Activated naive CD8-positive, alpha-beta T cell treated with anti-CD3 and anti-CD28 coated beads for 36 hours (primary cell): Measurements from ENCODE around the gene TFAP2E. TPM values are rescaled to one million over a fixed set of nuclear protein-coding genes. Genes with fewer than 3 reads are reported as not detected.

Experiments used
- DNase-seq: peaks from one replicate; pipeline ENCODE4 v3.0.0; 2021
- H3K27ac Mint-ChIP-seq: one replicate; pipeline ENCODE4 v1.8.0; 2022; ENCODE audit warnings: mild to moderate bottlenecking, moderate library complexity, mixed read lengths
- H3K27me3 Mint-ChIP-seq: one replicate; pipeline ENCODE4 v1.8.0; 2022; ENCODE audit warnings: mild to moderate bottlenecking, mixed read lengths
- H3K36me3 Mint-ChIP-seq: one replicate; pipeline ENCODE4 v1.8.0; 2021; ENCODE audit warnings: mild to moderate bottlenecking, mixed read lengths
- H3K4me1 Mint-ChIP-seq: one replicate; pipeline ENCODE4 v1.8.0; 2021; ENCODE audit warnings: mixed read lengths
- H3K4me3 Mint-ChIP-seq: one replicate; pipeline ENCODE4 v1.8.0; 2022; ENCODE audit warnings: mild to moderate bottlenecking, moderate library complexity, mixed read lengths
- H3K9me3 Mint-ChIP-seq: one replicate; pipeline ENCODE4 v1.8.0; 2022; ENCODE audit warnings: mixed read lengths
- total RNA-seq, 2 experiments: library from RNA; stranded (reverse); gene quantifications; one replicate each; pipeline ENCODE4 v1.2.3, GENCODE V29; 2021

The TFAP2E gene
- under 1 TPM; 0.27 to 0.32 TPM for total RNA-seq

- Mint-ChIP-seq H3K27ac (no peak within 1 kb of the TSS), H3K4me3 (no peak within 1 kb of the TSS), H3K27me3 (peaks cover 16% of the 10 kb centered on the region), H3K4me1 (peaks cover 17% of the 10 kb centered on the region), H3K9me3 (no peaks in the 10 kb centered on the region), H3K36me3 (no peaks in the 10 kb centered on the region)
- DNase-seq: no peak
Measured at GRCh38 chr1:35573198-35574124, at the start of gene TFAP2E. Gene TFAP2E (plus strand): TSS chr1:35573314. CDS start chr1:35573578, 264 bp downstream.

- no peak overlapping the region for H3K27ac Mint-ChIP-seq
- H3K4me1 Mint-ChIP-seq: peaks cover 5% of the 10 kb centered on the region
- no peak overlapping the region for H3K4me3 Mint-ChIP-seq
Measured at GRCh38 chr1:35524106-35524505, 49.0 kb upstream of the TFAP2E start.

GRCh38 chr1:35530168-35530567 lies 42.9 kb upstream of the TFAP2E start:
- Mint-ChIP-seq H3K9me3 (peaks cover 28% of the 10 kb centered on the region), H3K4me1 (peaks cover 6% of the 10 kb centered on the region), H3K27ac (no peak overlapping the region), H3K36me3 (peaks cover 45% of the 10 kb centered on the region), H3K27me3 (no peaks in the 10 kb centered on the region), H3K4me3 (no peak overlapping the region)
- no peak for DNase-seq

More at GRCh38 chr1:35524106-35524505, 49.0 kb upstream of the TFAP2E start:
- H3K36me3 Mint-ChIP-seq: peaks cover 31% of the 10 kb centered on the region
- no peaks in the 10 kb centered on the region for H3K27me3 Mint-ChIP-seq
- H3K9me3 Mint-ChIP-seq: peaks cover 24% of the 10 kb centered on the region
- DNase-seq: no peak

GRCh38 chr1:35530946-35531345 lies 42.2 kb upstream of the TFAP2E start:
- no peaks in the 10 kb centered on the region for H3K27me3 Mint-ChIP-seq
- H3K9me3 Mint-ChIP-seq: peaks cover 23% of the 10 kb centered on the region
- H3K27ac Mint-ChIP-seq: peak overlapping the region; percentile 35
- DNase-seq: no peak
- peaks cover 14% of the 10 kb centered on the region for H3K4me1 Mint-ChIP-seq
- no peak overlapping the region for H3K4me3 Mint-ChIP-seq
- peaks cover 39% of the 10 kb centered on the region for H3K36me3 Mint-ChIP-seq

- Mint-ChIP-seq H3K4me3 (no peak overlapping the region), H3K27ac (no peak overlapping the region), H3K27me3 (no peaks in the 10 kb centered on the region), H3K36me3 (peaks cover 40% of the 10 kb centered on the region), H3K4me1 (peaks cover 18% of the 10 kb centered on the region), H3K9me3 (peaks cover 23% of the 10 kb centered on the region)
- DNase-seq: no peak
Measured at GRCh38 chr1:35531368-35531767, 41.7 kb upstream of the TFAP2E start.

- Mint-ChIP-seq H3K9me3 (peaks cover 17% of the 10 kb centered on the region), H3K27ac (no peak overlapping the region), H3K4me3 (no peak overlapping the region), H3K27me3 (no peaks in the 10 kb centered on the region), H3K4me1 (peaks cover 30% of the 10 kb centered on the region), H3K36me3 (peaks cover 36% of the 10 kb centered on the region)
- DNase-seq: no peak
Measured at GRCh38 chr1:35532497-35533223, 40.5 kb upstream of the TFAP2E start.

- Mint-ChIP-seq H3K27ac (no peak overlapping the region), H3K4me1 (peaks cover 36% of the 10 kb centered on the region), H3K36me3 (peaks cover 32% of the 10 kb centered on the region), H3K4me3 (no peak overlapping the region), H3K9me3 (peaks cover 13% of the 10 kb centered on the region), H3K27me3 (no peaks in the 10 kb centered on the region)
- no peak for DNase-seq
Measured at GRCh38 chr1:35533586-35533985, 39.5 kb upstream of the TFAP2E start.

GRCh38 chr1:35535243-35535642 lies 37.9 kb upstream of the TFAP2E start:
- Mint-ChIP-seq H3K9me3 (peaks cover 3% of the 10 kb centered on the region), H3K27ac (no peak overlapping the region), H3K4me1 (peaks cover 51% of the 10 kb centered on the region), H3K4me3 (no peak overlapping the region), H3K36me3 (peaks cover 21% of the 10 kb centered on the region), H3K27me3 (no peaks in the 10 kb centered on the region)
- DNase-seq: no peak

GRCh38 chr1:35536556-35537162 lies 36.5 kb upstream of the TFAP2E start:
- no peak overlapping the region for H3K4me3 Mint-ChIP-seq
- H3K27ac Mint-ChIP-seq: peak overlapping the region; percentile 29
- H3K27me3 Mint-ChIP-seq: no peaks in the 10 kb centered on the region
- H3K4me1 Mint-ChIP-seq: peaks cover 60% of the 10 kb centered on the region
- H3K36me3 Mint-ChIP-seq: peaks cover 19% of the 10 kb centered on the region
- no peak for DNase-seq
- H3K9me3 Mint-ChIP-seq: no peaks in the 10 kb centered on the region

- no peaks in the 10 kb centered on the region for H3K9me3 Mint-ChIP-seq
- no peaks in the 10 kb centered on the region for H3K27me3 Mint-ChIP-seq
- peaks cover 65% of the 10 kb centered on the region for H3K4me1 Mint-ChIP-seq
- H3K4me3 Mint-ChIP-seq: peak overlapping the region; percentile 10
- peaks cover 19% of the 10 kb centered on the region for H3K36me3 Mint-ChIP-seq
- DNase-seq: no peak
- H3K27ac Mint-ChIP-seq: peak overlapping the region; percentile 62
Measured at GRCh38 chr1:35537806-35538205, 35.3 kb upstream of the TFAP2E start.

GRCh38 chr1:35539073-35539823 lies 33.9 kb upstream of the TFAP2E start:
- H3K4me1 Mint-ChIP-seq: peaks cover 75% of the 10 kb centered on the region
- no peaks in the 10 kb centered on the region for H3K27me3 Mint-ChIP-seq
- H3K36me3 Mint-ChIP-seq: peaks cover 22% of the 10 kb centered on the region
- peak overlapping the region; percentile 65 for H3K4me3 Mint-ChIP-seq
- DNase-seq: peak; percentile 49
- peak overlapping the region; percentile 97 for H3K27ac Mint-ChIP-seq
- H3K9me3 Mint-ChIP-seq: no peaks in the 10 kb centered on the region

- Mint-ChIP-seq H3K27ac (peak overlapping the region; percentile 97), H3K9me3 (no peaks in the 10 kb centered on the region), H3K36me3 (peaks cover 21% of the 10 kb centered on the region), H3K27me3 (no peaks in the 10 kb centered on the region), H3K4me3 (peak overlapping the region; percentile 65), H3K4me1 (peaks cover 81% of the 10 kb centered on the region)
- DNase-seq: no peak
Measured at GRCh38 chr1:35539824-35540261, 33.3 kb upstream of the TFAP2E start.

GRCh38 chr1:35544976-35545375 lies 28.1 kb upstream of the TFAP2E start:
- peak; percentile 49 for DNase-seq
- Mint-ChIP-seq H3K4me1 (peaks cover 45% of the 10 kb centered on the region), H3K9me3 (no peaks in the 10 kb centered on the region), H3K27ac (no peak overlapping the region), H3K27me3 (no peaks in the 10 kb centered on the region), H3K4me3 (peak overlapping the region; percentile 35), H3K36me3 (peaks cover 35% of the 10 kb centered on the region)

- no peaks in the 10 kb centered on the region for H3K27me3 Mint-ChIP-seq
- H3K36me3 Mint-ChIP-seq: peaks cover 29% of the 10 kb centered on the region
Measured at GRCh38 chr1:35546614-35547013, 26.5 kb upstream of the TFAP2E start.

More at GRCh38 chr1:35546614-35547013, 26.5 kb upstream of the TFAP2E start:
- DNase-seq: no peak
- no peaks in the 10 kb centered on the region for H3K9me3 Mint-ChIP-seq
- no peak overlapping the region for H3K4me3 Mint-ChIP-seq
- H3K27ac Mint-ChIP-seq: no peak overlapping the region
- H3K4me1 Mint-ChIP-seq: peaks cover 36% of the 10 kb centered on the region
